NCI-H2227 (cell line): ENCODE measurements around the gene RGMB.
A peak's percentile ranks its signal among the peaks of the same experiment; 100 is the strongest.
"Not testable (repeated sequence)": the region's sequence is repeated elsewhere in the genome, so short reads cannot be mapped to it uniquely, and the experiment has no call there.

ENCODE experiments used
- DNase-seq: peaks from one replicate; lab custom pipeline; 2025; ENCODE audit not compliant: unreplicated experiment; lab: John Stamatoyannopoulos, UW

Gene RGMB

GRCh38 chr5:98773464-98774191 is at the start of gene RGMB:
RGMB (plus strand) TSS chr5:98773663; CDS start chr5:98774071, 408 bp downstream.
- DNase-seq: peak; percentile 94

GRCh38 chr5:98726258-98726657 is 47.2 kb upstream of the RGMB start:
- no peak for DNase-seq

- DNase-seq: no peak
These were observed 45.8 kb upstream of the RGMB start for GRCh38 chr5:98727686-98728085.

- no peak for DNase-seq
These were observed 38.8 kb upstream of the RGMB start for GRCh38 chr5:98734646-98735045.

GRCh38 chr5:98735806-98736507 is 37.5 kb upstream of the RGMB start:
- DNase-seq: no peak

GRCh38 chr5:98736753-98737152 is 36.7 kb upstream of the RGMB start:
- no peak for DNase-seq

- DNase-seq: not testable (repeated sequence)
These were observed 36.0 kb upstream of the RGMB start for GRCh38 chr5:98737441-98737840.

GRCh38 chr5:98738481-98739149 is 34.8 kb upstream of the RGMB start:
- DNase-seq: not testable (repeated sequence)

GRCh38 chr5:98741926-98742325 is 31.5 kb upstream of the RGMB start:
- no peak for DNase-seq

GRCh38 chr5:98742396-98743073 is 30.9 kb upstream of the RGMB start:
- no peak for DNase-seq

GRCh38 chr5:98748259-98748658 is 25.2 kb upstream of the RGMB start:
- DNase-seq: not testable (repeated sequence)

- no peak for DNase-seq
These were observed 24.4 kb upstream of the RGMB start for GRCh38 chr5:98749046-98749445.

GRCh38 chr5:98750693-98751092 is 22.8 kb upstream of the RGMB start:
- no peak for DNase-seq

- not testable (repeated sequence) for DNase-seq
These were observed 21.1 kb upstream of the RGMB start for GRCh38 chr5:98752331-98752730.

- not testable (repeated sequence) for DNase-seq
These were observed 20.7 kb upstream of the RGMB start for GRCh38 chr5:98752801-98753200.

GRCh38 chr5:98753507-98753906 is 20.0 kb upstream of the RGMB start:
- DNase-seq: no peak

- no peak for DNase-seq
These were observed 18.1 kb upstream of the RGMB start for GRCh38 chr5:98755406-98755805.

GRCh38 chr5:98757978-98758377 is 15.5 kb upstream of the RGMB start:
- no peak for DNase-seq

GRCh38 chr5:98763001-98763630 is 10.3 kb upstream of the RGMB start:
- no peak for DNase-seq

GRCh38 chr5:98765815-98766214 is 7.6 kb upstream of the RGMB start:
- DNase-seq: no peak

GRCh38 chr5:98767581-98767980 is 5.9 kb upstream of the RGMB start:
- DNase-seq: no peak
